GM23248 (cell line): Measurements from ENCODE around the gene TRDN.
"Not testable (repeated sequence)": the region's sequence is repeated elsewhere in the genome, so short reads cannot be mapped to it uniquely, and the experiment has no call there.

ENCODE experiments used
- EZH2 ChIP-seq: fragments of 200-600 bp; sonication (generic); IDR thresholded peaks from 2 replicates; pipeline ENCODE4 v1.6.1; 2018; ENCODE audit warnings: antibody characterized with exemption, mild to moderate bottlenecking; ENCODE audit not compliant: insufficient read depth, poor library complexity, severe bottlenecking
- EZH2phosphoT487 ChIP-seq: fragments of 200-600 bp; sonication (generic); IDR thresholded peaks from 2 replicates; pipeline ENCODE4 v1.6.1; 2018; ENCODE audit warnings: antibody characterized with exemption, moderate library complexity, mild to moderate bottlenecking, low read depth; ENCODE audit not compliant: insufficient read depth

GRCh38 chr6:123227789-123228188, 409.0 kb downstream of the TRDN start:
- not testable (repeated sequence) for TF ChIP-seq EZH2, EZH2phosphoT487
